GM04503 (cell line): ENCODE data around the gene CPXM2.

Source experiments
- DNase-seq: peaks from one replicate; pipeline ENCODE4 v3.0.0-alpha.2; 2012; ENCODE audit warnings: low read depth

CPXM2 gene

GRCh38 chr10:123847686-123848432 lies 43.7 kb downstream of the CPXM2 start:
- DNase-seq = peak; percentile 47

- no peak for DNase-seq
Observed at GRCh38 chr10:123843835-123844234, 47.8 kb downstream of the CPXM2 start.

GRCh38 chr10:123842692-123843385 lies 48.8 kb downstream of the CPXM2 start:
- no peak for DNase-seq

DNA sequence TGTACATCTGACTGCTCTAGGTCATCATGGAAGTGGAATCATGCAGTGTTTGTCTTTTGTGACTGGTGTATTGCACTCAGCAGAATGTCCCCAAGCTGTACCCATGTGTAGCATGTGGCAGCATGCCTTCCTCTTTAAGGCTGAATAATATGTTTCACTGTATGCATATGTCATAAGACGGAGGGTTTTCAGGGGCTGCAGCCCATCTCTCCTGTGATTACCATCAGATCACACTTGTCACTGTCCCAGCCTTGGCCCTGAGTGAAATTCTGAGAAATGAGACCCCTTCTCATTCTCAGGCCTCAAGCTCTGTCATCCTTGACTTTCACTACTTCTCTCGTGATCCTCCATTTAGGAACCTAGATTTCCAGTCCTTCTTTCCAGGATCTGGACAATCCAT lies 50.0 kb downstream of the CPXM2 start:
- no peak for DNase-seq

GRCh38 chr10:123841115-123841514 lies 50.5 kb downstream of the CPXM2 start:
- no peak for DNase-seq

DNA sequence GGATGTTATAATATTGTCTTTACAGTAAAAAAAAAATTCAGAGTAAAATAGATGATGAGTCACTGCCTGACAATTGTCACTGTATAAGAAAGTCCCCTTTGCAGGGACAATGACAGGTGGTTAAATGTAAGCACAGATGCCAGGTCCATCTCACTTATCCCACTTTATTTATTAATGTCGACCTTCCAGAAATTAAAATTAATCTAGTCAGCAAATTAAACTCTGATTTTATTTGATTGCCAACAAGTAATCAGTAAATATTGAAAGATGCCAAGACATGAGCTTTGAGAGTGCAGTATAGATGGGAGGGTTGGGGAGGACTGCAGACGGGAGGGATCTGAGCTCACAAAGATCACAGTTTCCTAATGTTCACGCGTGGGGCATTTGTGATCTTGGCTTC lies 50.9 kb downstream of the CPXM2 start:
- DNase-seq = no peak

DNA sequence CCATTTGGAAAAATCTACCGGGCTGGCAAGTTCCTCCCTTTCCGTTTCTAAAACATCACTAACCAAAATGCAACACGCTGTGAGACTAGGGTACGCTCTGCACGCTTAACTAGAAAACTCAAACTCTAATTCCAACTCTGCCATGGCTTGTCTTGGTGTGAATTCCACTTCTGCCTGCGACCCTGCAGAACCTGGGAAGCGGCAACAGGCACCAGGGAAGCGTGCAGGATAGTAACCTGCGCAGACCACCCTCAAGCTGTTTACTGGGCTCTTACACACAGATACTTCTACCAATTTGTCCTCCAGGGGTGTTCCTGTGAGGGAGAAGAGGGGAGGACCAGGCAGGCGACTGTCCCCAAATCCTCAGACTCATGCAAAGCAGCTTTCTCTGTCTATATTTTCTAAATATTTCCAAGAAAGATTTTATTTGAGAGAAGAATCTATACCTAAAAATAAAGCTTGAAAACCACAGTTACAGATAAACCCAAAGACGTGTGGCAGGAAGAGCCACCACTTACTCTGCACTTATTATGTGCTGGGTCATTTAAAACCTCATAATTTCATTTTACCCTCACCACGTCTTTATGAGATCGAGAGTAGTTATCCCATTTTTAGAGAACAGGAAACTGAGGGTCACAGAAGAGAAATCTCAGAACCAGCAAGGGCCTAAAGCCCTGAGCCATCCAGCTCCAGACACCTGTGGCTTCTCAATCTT lies 52.9 kb downstream of the CPXM2 start:
- no peak for DNase-seq

GRCh38 chr10:123837756-123838155 lies 53.9 kb downstream of the CPXM2 start:
- DNase-seq = no peak

DNA sequence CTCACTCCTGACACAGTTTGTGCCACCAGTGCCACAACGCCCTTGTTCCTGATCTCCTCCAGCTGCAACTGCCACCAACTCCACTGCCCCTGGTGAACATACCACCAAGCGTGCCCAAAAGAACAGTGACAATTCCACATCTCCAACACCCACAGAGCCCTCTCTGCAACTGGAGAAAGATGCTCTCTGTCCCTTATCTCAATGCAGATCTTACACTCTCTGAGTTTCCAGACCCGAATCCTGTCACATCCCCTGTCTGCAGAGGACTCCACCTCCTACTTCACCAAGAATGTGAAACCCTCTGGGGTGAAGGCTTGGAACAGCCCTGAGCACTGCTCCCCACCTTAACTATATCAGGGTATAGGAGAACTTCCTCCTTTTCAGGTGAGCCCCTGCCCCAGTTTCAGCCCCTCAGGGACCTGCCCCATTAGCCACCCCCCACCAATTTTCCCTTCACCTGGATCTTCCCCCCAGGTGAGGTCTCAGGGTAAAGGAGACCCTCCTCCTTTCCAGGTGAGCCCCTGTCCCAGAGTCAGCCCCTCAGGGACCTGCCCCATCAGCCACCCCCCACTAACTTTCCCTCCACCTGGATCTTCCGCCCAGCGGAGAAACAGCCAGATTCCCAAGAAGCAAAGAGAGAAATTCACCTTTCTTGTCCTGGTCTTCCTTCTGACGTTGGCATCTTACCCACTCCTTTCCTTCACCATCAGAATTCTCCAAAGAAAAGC lies 55.0 kb downstream of the CPXM2 start:
- DNase-seq = no peak

DNA sequence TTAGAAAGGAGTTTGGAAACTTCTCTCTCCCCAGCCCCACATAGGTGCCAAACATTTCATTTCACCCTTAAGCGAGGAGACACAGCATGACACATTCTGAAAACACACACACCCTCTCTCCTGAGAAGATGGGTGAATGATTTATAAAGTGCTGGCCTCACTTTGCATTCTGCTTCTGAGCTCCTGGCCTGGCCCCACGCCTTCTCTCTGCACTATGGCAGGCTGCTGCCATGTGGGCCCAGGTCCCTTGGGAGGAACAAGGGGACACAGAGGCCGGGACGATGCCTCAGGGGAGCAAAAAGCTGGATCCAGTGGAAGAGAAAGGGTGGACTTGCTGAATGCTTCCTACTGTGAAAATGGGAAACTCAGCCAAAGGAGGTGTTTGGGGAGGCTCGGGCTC lies 56.0 kb downstream of the CPXM2 start:
- no peak for DNase-seq

DNA sequence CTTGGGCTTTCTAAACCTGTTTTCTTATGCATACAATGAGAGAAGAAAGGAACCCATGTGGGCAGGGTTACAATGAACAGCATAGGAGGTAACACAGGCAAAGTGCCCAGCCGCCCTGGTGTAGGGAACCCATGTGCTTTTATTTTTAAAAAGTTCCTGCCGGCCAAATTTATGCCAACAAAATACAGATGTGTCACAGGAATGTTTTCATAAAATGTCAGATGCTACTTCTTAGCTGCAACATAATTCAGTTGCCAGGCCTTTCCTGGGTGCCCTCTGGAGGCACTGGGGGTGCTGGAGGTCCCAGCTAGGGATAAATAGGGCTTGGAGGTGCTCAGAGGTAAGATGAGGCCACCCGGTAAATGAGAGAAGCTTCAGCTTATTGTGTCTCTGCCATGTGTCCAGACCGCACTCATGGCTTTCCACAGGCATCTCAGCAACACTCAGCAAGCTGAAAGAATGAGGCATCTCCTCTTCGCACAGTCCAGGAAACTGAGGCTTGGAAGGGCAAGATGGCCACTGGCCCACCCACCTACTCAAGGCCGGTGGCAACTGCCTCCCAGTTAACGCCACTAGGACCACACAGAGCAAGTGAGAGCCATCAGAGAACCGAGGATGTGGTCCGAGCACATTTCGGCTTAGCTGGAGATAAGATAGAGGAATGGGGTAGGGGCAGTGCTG lies 58.3 kb downstream of the CPXM2 start:
- no peak for DNase-seq

DNA sequence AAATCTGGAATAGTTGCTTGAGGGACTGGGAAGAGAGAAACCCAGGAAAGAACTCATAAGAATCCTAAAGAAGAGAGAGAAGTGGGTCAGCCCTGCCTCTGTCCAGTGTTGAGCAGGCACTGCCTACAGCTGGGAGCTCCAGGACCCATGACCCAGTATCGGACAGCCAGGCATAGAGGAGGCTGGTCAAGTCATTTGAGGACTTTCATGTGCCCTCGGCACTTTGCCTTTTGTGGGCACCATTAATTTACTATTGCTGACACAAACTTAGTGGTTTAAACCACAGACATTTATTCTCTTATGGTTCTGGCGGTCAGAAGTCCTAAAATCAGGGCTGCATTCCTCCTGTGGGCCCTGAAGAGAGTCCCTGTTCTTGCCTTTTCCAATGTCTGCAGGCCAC lies 60.3 kb downstream of the CPXM2 start:
- no peak for DNase-seq

GRCh38 chr10:123821136-123821535 lies 70.5 kb downstream of the CPXM2 start:
- no peak for DNase-seq

- no peak for DNase-seq
Observed at GRCh38 chr10:123809632-123810031, 82.0 kb downstream of the CPXM2 start.

GRCh38 chr10:123808906-123809305 lies 82.7 kb downstream of the CPXM2 start:
- peak; percentile 56 for DNase-seq

DNA sequence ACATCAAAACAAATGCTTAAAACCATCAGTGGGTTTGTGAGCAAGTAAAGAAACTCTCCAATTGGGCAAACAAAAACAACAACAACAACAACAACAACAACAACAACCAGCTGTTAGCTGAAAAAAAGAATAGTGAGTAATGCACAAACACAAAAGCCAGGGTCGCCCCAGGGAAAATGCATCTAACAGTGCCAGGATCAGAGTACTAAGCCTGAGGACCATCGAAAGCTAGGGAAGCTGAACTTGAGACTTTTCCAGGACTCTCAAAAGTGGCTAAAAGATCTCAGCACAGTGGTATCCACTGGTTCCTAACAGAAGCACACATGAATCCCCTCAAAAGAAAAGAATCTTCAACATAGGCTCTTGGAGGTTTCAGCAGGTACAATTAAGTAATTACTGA lies 83.3 kb downstream of the CPXM2 start:
- no peak for DNase-seq

GRCh38 chr10:123807444-123808035 lies 84.1 kb downstream of the CPXM2 start:
- no peak for DNase-seq

- DNase-seq = peak; percentile 77
Observed at GRCh38 chr10:123804716-123805115, 86.9 kb downstream of the CPXM2 start.

DNA sequence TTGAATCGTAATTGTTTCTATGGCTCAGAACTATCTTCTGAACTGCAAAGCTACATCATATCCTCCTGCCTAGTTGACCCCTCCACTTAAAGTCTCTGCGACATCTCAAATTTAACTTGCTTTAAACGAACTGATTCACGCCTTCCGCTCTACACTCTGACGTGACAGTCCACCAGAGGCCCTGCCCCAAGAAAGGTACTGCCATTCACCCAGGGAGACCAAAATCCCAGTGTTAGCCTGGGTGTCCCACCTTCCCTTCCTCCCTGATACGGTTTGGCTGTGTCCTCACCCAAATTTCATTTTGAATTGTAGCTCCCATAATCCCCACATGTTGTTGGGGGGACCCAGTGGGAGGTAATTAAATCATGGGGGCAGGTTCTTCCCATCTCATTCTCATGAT lies 90.8 kb downstream of the CPXM2 start:
- DNase-seq = no peak

- no peak for DNase-seq
Observed at GRCh38 chr10:123800289-123800688, 91.3 kb downstream of the CPXM2 start.

GRCh38 chr10:123798856-123799255 lies 92.8 kb downstream of the CPXM2 start:
- DNase-seq = no peak
